ENCODE results near the gene TMEM60.

The TMEM60 gene

GRCh38 chr7:77770316-77770715, 27.9 kb downstream of the TMEM60 start:
- DNase-seq, result no peak

- no peak for DNase-seq
Measured at GRCh38 chr7:77766801-77767605, 31.2 kb downstream of the TMEM60 start.

GRCh38 chr7:77765906-77766800, 32.1 kb downstream of the TMEM60 start:
- DNase-seq, result peak; percentile 63

GRCh38 chr7:77765481-77765880, 32.8 kb downstream of the TMEM60 start:
- DNase-seq, result no peak

GRCh38 chr7:77760809-77761453, 37.3 kb downstream of the TMEM60 start:
- no peak for DNase-seq

- DNase-seq, result peak; percentile 64
Measured at GRCh38 chr7:77759294-77759889, 38.8 kb downstream of the TMEM60 start.

GRCh38 chr7:77757589-77757988, 40.6 kb downstream of the TMEM60 start:
- no peak for DNase-seq

- no peak for DNase-seq
Measured at GRCh38 chr7:77753173-77753572, 45.1 kb downstream of the TMEM60 start.

GRCh38 chr7:77752016-77752415, 46.2 kb downstream of the TMEM60 start:
- no peak for DNase-seq

- no peak for DNase-seq
Measured at GRCh38 chr7:77747718-77748117, 50.5 kb downstream of the TMEM60 start.

GRCh38 chr7:77747178-77747577, 51.1 kb downstream of the TMEM60 start:
- DNase-seq, result no peak

- DNase-seq, result no peak
Measured at GRCh38 chr7:77746824-77747165, 51.4 kb downstream of the TMEM60 start.

- DNase-seq, result no peak
Measured at GRCh38 chr7:77746164-77746823, 51.9 kb downstream of the TMEM60 start.

- no peak for DNase-seq
Measured at GRCh38 chr7:77745746-77746145, 52.5 kb downstream of the TMEM60 start.

Data from fibroblast of skin of abdomen (primary cell).